Activated naive CD4-positive, alpha-beta T cell treated with Interleukin-2 at 50 U/mL for 16 hours (primary cell): ENCODE data around the gene WDR5.
"Not testable (repeated sequence)": the region's sequence is repeated elsewhere in the genome, so short reads cannot be mapped to it uniquely, and the experiment has no call there.

Source experiments
- DNase-seq: peaks from one replicate; pipeline ENCODE4 v3.0.0-alpha.2; 2020

WDR5 gene

DNA sequence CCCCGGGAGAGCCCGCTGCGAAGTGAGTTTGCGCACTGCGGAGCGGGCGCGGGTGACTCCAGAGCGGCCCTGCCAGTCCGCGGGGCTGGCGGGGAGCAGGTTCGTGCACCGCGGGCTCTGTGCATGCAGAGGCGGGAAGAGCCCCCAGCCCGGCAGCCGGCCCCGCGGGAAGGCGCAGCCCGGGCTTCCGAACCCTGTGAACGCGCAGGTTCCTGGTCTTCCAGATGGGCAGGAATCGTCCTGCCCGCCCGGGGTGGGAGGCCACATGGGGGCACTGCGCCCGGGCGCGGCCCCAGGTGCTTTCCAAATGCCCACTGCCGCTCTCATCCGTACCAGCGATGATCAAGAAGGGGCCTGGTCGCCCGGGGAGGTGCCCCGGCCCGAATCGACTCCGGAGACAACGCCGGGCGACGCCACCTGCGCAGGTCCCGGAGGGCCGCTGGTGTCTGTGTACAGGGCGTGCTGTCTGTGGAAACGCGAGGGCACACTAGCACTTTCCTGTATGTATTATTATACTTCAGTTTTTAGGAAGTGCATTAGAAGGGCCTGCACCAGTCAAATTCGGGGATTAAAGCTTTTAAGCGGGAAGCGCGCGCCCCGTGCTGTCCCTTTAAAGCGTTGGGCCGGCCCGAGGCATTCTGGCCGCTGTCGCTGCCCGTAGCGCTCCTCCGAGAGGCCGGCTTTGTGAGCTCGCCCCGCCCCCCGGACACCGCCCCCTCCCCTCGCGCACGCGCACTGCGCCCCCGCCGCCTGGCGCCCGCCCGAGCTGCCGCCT lies at the start of gene WDR5:
Gene WDR5 (plus strand): TSS at position 740 of the 775 bp plus-strand sequence. CDS start 3,796 bp downstream, outside the sequence.
- peak; percentile 89 for DNase-seq

DNA sequence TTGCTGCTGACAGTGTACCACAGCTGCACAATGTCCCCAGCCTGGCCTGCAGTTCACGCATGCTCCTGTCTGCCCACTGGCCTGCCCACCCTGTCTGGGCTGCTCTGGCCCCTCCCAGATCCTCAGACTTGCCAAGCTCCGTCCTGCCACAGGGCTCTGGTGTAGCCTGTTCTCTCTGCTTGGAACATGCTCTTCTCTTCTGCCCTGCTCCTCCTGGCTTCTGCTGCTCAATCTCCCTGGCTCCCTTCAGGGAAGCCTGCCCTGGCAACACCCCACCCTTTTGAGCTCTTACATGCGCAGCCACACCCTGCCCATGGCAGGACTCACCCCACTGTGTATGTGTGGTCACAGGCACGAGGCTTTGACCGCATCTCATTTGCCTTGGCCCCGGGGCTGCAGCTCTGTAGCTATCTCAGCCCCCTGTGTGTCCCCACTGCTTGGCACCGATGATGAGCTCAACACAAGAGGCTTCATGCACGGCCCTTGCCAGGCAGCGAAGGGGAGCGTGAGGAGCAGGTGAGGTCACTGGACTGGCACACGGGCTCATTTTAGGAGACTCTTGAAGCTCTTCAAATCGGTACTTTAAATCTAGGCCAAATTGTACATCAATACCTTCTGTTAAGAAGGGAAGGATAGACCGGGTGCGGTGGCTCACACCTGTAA lies 47.7 kb upstream of the WDR5 start:
- no peak for DNase-seq

DNA sequence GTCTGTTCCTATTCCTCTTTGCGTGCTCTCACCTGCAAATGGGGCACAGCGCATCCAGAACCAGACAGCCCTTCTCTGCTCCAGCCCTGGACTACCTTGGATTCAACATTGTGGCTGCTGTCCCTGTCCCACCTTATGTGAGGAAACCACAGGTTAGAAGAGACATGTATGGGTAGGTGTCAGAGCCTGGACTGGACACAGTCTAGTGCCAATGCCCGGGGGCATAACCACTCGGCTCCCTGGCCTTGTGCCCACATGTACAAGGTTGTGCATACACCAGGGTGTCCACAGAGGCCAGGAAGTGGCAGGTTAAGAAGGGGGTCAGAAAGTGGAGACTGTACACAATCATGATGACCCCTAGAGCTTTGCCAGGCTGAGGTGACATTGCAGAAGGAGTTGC lies 45.9 kb upstream of the WDR5 start:
- no peak for DNase-seq

DNA sequence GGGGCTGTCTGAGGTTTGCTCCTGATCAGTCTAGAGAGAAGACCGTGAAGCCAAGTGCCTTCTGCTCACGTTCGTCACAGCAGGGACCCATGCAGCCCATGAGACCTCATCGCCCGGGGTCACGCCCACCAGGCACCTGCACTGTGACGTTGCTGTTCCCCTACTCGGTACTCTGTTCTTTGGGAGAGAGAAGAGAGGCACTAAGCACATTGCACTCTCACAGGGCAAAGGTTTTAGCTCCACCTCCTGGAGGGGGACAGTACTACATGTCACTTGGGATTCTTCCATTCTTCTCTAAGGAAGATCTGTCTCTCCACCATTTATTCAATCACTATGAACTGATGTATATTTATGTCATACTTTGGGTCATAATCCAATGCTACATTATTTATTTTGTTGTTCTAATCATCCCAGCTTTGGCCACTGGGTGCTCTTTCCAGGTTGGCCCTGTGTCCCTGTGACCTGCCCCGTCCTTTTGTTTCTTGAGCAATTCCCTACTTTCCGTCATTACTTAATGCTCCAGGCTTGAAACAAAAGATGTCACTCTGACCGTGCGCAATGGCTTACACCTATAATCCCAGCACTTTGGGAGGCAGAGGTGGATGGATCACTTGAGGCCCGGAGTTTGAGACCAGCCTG lies 36.6 kb upstream of the WDR5 start:
- DNase-seq = peak; percentile 49

GRCh38 chr9:134100040-134100439 lies 35.8 kb upstream of the WDR5 start:
- no peak for DNase-seq

GRCh38 chr9:134101133-134101532 lies 34.7 kb upstream of the WDR5 start:
- not testable (repeated sequence) for DNase-seq

GRCh38 chr9:134101623-134102149 lies 34.2 kb upstream of the WDR5 start:
- DNase-seq = no peak

- no peak for DNase-seq
These were observed 32.4 kb upstream of the WDR5 start for GRCh38 chr9:134103391-134103998.

DNA sequence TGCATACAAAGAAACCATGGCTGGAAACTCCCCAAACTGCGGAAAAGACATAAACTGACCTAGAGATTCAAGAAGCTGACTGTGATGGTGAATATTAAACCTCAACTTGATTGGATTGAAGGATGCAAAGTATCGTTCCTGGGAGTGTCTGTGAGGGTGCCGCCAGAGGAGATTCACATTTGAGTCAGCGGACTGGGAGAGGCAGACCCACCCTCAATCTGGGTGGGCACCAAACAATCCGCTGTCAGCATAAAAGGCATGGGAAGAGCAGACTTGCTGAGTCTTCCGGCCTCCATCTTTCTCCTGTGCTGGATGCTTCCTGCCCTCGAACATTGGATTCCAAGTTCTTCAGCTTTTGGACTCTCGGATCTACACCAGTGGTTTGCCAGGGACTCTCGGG lies 24.8 kb upstream of the WDR5 start:
- DNase-seq = no peak

DNA sequence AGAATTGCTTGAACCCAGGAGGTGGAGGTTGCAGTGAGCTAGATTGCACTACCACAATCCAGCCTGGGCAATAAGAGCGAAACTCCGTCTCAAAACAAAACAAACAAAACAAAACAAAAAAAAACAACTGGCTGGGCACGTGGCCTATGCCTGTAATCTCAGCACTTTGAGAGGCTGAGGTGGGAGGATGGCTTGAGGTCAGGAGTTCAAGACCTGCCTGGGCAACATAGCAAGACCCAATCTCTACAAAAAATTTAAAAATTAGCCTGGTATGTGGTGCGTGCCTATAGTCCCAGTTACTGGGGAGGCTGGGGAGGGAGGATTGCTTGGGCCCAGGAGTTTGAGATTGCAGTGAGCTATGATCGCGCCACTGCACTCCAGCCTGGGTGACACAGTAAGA lies 23.3 kb upstream of the WDR5 start:
- DNase-seq = no peak

DNA sequence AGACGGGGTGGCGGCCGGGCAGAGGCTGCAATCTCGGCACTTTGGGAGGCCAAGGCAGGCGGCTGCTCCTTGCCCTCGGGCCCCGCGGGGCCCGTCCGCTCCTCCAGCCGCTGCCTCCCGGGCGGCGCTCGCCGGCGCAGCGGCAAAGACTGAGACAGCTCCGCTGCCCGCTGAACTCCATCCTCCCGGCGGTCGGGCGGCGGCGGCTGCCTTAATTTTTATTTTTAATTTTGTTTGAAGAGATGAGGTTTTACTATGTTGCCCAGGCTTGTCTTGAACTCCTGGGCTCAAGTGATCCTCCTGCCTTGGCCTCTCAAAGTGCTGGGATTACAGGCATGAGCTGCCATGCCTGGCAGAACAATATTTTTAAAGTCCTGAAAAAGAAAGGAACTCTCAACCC lies 16.9 kb upstream of the WDR5 start:
- DNase-seq = not testable (repeated sequence)

DNA sequence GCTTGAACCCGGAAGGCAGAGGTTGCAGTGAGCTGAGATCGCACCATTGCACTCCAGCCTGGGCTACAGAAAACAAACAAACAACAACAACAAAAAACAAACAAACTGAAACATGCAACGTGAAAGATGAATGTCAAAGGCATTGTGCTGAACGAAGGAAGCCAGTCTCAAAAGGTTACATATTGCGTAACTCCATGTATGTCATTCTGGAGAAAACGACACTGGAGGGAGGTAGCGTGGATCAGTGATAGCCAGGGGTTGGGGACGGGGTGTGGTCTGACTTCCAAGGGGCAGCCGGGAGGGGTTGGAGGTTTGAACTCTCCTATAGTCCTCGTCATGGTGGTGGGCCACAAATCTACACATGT lies 12.1 kb upstream of the WDR5 start:
- no peak for DNase-seq

DNA sequence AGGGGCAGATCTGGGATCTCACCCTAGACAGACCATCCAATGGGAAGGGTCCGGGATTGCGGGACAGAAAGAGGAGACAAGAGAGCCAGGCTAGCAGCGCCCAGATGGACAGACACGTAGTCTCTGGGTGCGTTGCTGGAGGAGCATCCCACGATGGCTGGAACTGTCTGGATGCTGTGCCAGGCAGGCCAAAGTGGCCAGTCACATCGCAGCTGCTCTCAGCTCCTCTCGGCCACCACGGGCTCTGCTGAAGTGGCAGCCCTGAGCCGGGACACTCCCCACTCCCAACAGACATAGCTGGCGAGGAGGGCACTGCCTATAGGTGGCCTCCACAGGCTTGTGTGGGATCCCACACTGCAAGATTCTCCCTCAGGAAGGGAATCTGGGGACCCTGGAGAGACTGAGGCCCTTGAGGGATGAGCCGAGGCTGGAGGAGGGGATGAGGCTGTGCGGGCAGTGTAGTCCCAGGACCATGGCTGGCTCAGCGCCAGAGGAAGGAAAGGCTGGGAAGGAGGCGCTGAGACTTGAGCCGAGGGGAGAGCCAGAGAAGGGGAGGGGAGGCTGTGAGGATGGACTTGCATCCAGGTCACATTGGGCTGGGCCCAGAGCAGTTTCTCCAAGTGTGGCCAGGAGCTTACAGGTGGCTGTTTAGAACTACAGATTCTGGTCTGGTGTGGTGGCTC lies 10.3 kb upstream of the WDR5 start:
- no peak for DNase-seq

DNA sequence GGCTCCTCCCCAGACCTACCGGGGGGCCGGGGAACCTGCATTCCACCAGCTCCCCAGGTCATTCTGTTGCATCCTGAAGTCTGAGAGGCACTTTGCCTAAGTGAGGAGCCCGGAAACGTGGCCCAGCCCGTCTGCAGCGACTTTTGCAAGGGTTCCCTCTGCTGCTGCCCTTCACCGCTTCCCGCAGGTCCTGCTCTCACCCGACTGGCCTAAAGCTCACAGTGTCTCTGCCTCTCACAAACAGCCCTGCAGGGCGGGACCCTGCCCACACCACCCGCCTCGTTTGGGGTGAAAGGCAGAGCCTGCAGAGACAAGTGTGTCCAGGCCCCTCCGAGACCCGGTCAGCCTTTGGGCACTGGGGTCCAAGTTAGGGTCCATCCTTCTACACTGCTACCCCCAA lies 9.5 kb upstream of the WDR5 start:
- no peak for DNase-seq

GRCh38 chr9:134127065-134127580 lies 8.8 kb upstream of the WDR5 start:
- no peak for DNase-seq

DNA sequence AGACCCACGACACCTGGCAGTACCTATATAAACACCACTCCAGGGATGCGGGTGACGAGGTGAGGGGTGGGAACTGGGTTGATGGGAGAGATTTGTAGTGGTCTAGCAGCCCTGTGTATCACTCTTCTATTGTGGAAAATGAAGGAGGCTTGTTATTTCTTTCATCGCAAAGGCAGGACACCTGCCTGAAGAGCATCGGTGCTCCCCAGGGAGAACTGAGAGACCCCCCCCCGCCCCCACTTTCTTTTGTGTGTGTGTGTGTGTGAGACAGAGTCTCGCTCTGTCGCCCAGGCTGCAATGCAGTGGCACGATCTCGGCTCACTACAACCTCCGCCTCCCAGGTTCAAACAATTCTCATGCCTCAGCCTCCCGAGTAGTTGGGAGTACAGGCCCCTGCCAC lies 8.3 kb upstream of the WDR5 start:
- no peak for DNase-seq

DNA sequence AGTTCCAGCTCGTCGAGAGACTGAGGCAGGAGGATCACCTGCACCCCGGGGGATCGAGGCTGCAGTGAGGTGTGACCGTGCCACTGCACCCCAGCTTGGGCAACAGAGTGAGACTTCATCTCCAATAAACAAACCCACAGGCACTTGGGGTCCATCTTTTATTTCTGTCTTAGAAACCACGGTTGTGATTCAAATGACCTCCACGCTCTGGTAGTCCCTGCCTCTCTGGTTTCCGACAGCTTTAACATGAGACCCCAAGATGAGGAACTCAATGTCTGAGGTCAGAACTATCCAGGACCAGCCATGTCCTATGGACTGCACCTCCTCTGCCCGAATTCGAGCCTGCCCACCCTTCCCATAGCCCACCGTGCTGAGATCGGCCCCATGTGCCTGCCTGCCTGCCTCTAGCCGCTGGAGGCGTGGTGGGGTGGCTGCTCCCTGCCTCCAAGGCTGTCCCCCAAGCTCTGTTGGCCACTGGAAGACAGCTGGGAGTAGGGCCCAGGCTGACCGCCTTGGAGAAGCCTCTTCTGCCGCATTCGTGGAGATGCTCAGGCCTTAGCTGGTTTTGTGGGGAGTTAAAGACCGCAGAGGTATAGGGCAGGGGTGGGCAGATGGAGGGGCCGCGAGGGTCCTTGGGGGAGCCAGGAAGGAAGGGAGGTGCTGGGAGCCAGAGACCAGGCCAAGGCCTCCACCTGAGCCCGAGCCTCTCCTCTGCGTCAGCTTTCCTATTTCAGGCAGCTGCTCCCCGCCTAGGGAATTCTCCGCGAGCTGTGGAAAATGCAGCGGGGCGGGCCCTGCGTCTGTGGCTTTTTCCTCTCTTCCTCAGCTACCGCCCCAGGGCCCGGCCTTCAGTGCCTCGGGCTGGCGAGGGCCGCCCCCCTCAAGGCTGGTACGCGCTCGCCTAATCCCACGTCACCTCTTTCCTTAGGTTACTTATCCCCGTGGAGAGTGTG lies 6.9 kb upstream of the WDR5 start:
- DNase-seq = no peak

- DNase-seq = no peak
These were observed 5.1 kb upstream of the WDR5 start for GRCh38 chr9:134130503-134131375.

DNA sequence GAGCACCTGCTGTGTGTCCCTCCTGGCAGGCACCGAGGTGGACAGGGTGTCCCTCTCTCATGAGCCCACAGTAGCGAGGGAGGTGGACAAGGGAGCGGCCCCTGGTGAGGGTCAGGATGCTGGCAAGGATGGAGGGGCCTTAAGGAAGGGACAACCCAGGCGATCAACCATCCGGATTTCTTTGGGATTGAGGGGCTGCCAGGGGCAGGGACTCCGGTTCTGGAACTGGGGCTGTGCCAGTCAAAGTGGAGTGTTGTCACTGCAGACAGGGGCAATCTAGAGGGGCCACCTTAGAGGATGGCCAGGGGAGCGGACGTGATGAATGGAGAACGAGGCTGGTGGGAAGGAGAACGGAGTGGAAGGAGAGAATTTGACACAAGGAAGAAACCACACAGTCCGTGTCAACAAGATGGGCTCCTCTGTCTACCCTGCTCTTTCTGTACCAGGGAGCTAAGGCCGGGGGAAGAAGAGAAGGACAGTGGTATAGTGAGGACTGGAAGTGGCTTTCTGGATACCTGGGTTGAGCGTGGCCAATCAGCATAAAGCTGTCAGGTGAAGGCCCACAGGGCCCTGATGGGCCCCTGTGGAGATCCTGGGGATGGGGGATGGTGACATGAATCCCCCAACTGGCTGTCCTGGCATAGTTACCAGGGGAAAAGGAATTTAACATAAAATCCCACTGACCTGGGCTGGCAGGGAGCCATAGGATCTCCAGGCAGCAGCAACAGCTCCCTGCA lies 4.2 kb upstream of the WDR5 start:
- DNase-seq = no peak
